T-helper 17 cell (primary cell): ENCODE data around the gene TMEM79. TPM values are rescaled to one million over a fixed set of nuclear protein-coding genes. Genes with fewer than 3 reads are reported as not detected.

ENCODE experiments used
- ATAC-seq: fragments of 150-1000 bp; cut with Tn5 transposase; 2 replicates; pipeline ENCODE4 v1.10.0; 2021; ENCODE audit warnings: mild to moderate bottlenecking, moderate library complexity
- DNase-seq, 3 donors: peaks; one replicate each; pipeline versions ENCODE4 v3.0.0 to v3.0.0-alpha.2; 2020 to 2021
- H3K9me3 ChIP-seq: one replicate; pipeline ENCODE4 v1.7.0; 2013; ENCODE audit warnings: low read length, mild to moderate bottlenecking; ENCODE audit not compliant: control insufficient read depth, poor library complexity, severe bottlenecking
- H3K27ac Mint-ChIP-seq: one replicate; pipeline ENCODE4 v1.8.0; 2022; ENCODE audit warnings: mild to moderate bottlenecking, moderate library complexity, mixed read lengths
- H3K27me3 Mint-ChIP-seq: one replicate; pipeline ENCODE4 v1.8.0; 2022; ENCODE audit warnings: mixed read lengths
- H3K36me3 Mint-ChIP-seq: one replicate; pipeline ENCODE4 v1.8.0; 2022; ENCODE audit warnings: low read depth, mixed read lengths
- H3K4me1 Mint-ChIP-seq: one replicate; pipeline ENCODE4 v1.8.0; 2022; ENCODE audit warnings: mild to moderate bottlenecking, mixed read lengths
- H3K4me3 Mint-ChIP-seq: one replicate; pipeline ENCODE4 v1.8.0; 2022; ENCODE audit warnings: mild to moderate bottlenecking, moderate library complexity, mixed read lengths
- total RNA-seq, 4 donors: library from RNA in 2 of 4; stranded (reverse) in 2 of 4; gene quantifications; one replicate each; pipeline ENCODE4 v1.2.3 and lab custom pipeline; 2022 to 2026

TMEM79 gene
- total RNA-seq, 2 donors from 2014 or later: 3.2 to 3.5 TPM

DNA sequence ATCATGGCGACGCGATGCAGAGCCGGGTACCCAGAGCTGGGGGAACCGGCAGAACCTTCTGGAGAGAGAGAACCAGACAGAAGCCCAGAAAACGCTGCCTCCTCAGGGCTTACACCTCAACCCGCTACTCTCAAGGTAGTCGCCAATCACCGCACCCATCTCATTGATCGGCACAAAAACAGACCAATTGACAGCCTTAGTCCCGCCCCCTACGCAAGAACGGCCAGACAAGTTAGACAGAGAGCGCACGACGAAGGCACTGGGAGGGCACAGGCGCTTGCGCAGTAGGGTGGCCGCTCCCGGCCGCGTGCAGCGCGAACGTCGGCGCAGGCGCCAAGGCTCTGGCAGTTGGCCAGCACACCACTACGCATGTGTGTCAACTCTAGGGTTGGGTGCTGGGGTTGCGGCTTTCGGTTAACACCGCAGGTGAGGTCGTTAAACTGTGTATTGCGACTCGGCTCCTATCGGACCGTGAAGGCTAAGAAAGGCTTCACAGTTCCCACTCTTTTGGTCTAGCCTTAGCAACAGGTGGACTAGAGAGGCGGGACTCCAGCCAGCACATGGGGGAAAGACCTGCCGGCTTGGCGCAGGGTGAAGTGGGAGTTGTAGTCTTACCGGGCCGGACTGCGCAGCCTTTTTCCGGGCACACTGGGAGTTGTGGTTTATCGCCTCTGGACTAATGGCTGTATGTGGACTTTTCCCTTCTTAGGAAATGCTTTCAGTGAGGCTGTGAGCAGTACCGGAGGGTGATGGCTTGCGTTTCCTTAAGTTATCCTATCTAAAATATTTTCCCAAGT, 54.3 kb downstream of the TMEM79 start, which contains the start of the genes CCT3 and TSACC:
CCT3 (minus strand) TSS at position 113 of the 797 bp plus-strand sequence; CDS start at position 5, 108 bp downstream.
TSACC (plus strand) TSS at position 347 of the 797 bp plus-strand sequence. CDS start 1,232 bp downstream, outside the sequence.
- no peaks in the 10 kb centered on the region for H3K9me3 ChIP-seq
- ATAC-seq (peak; percentile 96), DNase-seq (peak; percentile 98 to 99 (median 98))
- H3K36me3 Mint-ChIP-seq: peaks cover 2% of the 10 kb centered on the region
- H3K27me3 Mint-ChIP-seq: peaks cover 7% of the 10 kb centered on the region
- peak within 1 kb of the TSS; percentile 97 for H3K4me3 Mint-ChIP-seq
- peaks cover 22% of the 10 kb centered on the region for H3K4me1 Mint-ChIP-seq
- H3K27ac Mint-ChIP-seq: peak within 1 kb of the TSS; percentile 96

Other genes with a start within 250 kb of the TMEM79 start
- gene UBQLN4, start 230.5 kb upstream of the TMEM79 start, total RNA-seq: 10 to 100 TPM; 21.9 to 22.7 TPM
- gene LAMTOR2, start 229.5 kb upstream of the TMEM79 start, total RNA-seq: 10 to 100 TPM; 19.4 to 21.4 TPM
- gene RAB25, start 223.2 kb upstream of the TMEM79 start, total RNA-seq: 1 to 10 TPM; 1.4 to 1.8 TPM
- gene MEX3A, start 201.9 kb upstream of the TMEM79 start, total RNA-seq: not detected
- gene LMNA, start 169.6 kb upstream of the TMEM79 start, total RNA-seq: 1,000 to 10,000 TPM in 1 of 2 donors, 100 to 1,000 TPM in 1; 919 to 1,908 TPM
- gene SEMA4A, start 130.7 kb upstream of the TMEM79 start, total RNA-seq: 10 to 100 TPM; 21.7 to 58.1 TPM
- gene SLC25A44, start 90.2 kb upstream of the TMEM79 start, total RNA-seq: 10 to 100 TPM; 14.4 to 21.6 TPM
- 10 to 100 TPM; 59.1 to 73.2 TPM for gene PMF1, start 71.3 kb upstream of the TMEM79 start, total RNA-seq
- 1 to 10 TPM; 1.1 to 3.7 TPM for gene BGLAP, start 42.1 kb upstream of the TMEM79 start, total RNA-seq
- 1 to 10 TPM; 2.8 to 3.1 TPM for gene PAQR6, start 36.3 kb upstream of the TMEM79 start, total RNA-seq
- gene SMG5, start 1.5 kb upstream of the TMEM79 start, total RNA-seq: 10 to 100 TPM; 59.0 to 79.2 TPM
- 10 to 100 TPM; 21.2 to 25.0 TPM for gene GLMP, start 11.4 kb downstream of the TMEM79 start, total RNA-seq
- not detected for gene VHLL, start 15.0 kb downstream of the TMEM79 start, total RNA-seq
- gene CCT3, start 54.0 kb downstream of the TMEM79 start, total RNA-seq: 10 to 100 TPM; 75.3 to 77.6 TPM
- under 1 TPM in 1 of 2 donors, not detected in 1; 0.40 TPM for gene TSACC, start 54.2 kb downstream of the TMEM79 start, total RNA-seq
- gene RHBG, start 84.9 kb downstream of the TMEM79 start, total RNA-seq: not detected
- gene MEF2D, start 216.4 kb downstream of the TMEM79 start, total RNA-seq: 100 to 1,000 TPM; 142 to 157 TPM